IPS-20b (cell line): Measurements from ENCODE around the gene ARFIP1.
"Not testable (repeated sequence)": the region's sequence is repeated elsewhere in the genome, so short reads cannot be mapped to it uniquely, and the experiment has no call there.

Experiments
- H3K27ac ChIP-seq: one replicate; pipeline ENCODE4 v1.5.1; 2013; ENCODE audit warnings: low read length
- H3K27me3 ChIP-seq: 2 replicates; pipeline ENCODE4 v1.6.1; 2013; ENCODE audit warnings: mild to moderate bottlenecking, low read length, inconsistent platforms; ENCODE audit not compliant: insufficient read depth
- H3K36me3 ChIP-seq: 2 replicates; pipeline ENCODE4 v1.6.1; 2013; ENCODE audit warnings: low read depth, mild to moderate bottlenecking, inconsistent platforms, low read length, moderate library complexity; ENCODE audit not compliant: insufficient read depth
- H3K4me1 ChIP-seq: 2 replicates; pipeline ENCODE4 v1.6.1; 2013; ENCODE audit warnings: mild to moderate bottlenecking, control low read depth, inconsistent platforms, low read length, moderate library complexity; ENCODE audit not compliant: insufficient read depth
- H3K4me3 ChIP-seq: 2 replicates; pipeline ENCODE4 v1.5.1; 2013; ENCODE audit warnings: mild to moderate bottlenecking, low read length, inconsistent platforms
- H3K9ac ChIP-seq: 2 replicates; pipeline ENCODE4 v1.6.1; 2013; ENCODE audit warnings: low read depth, mild to moderate bottlenecking, inconsistent platforms, low read length, moderate library complexity
- H3K9me3 ChIP-seq: 2 replicates; pipeline ENCODE4 v1.6.1; 2013; ENCODE audit warnings: mild to moderate bottlenecking, low read depth, low read length, inconsistent platforms; ENCODE audit not compliant: insufficient read depth

ARFIP1 gene

DNA sequence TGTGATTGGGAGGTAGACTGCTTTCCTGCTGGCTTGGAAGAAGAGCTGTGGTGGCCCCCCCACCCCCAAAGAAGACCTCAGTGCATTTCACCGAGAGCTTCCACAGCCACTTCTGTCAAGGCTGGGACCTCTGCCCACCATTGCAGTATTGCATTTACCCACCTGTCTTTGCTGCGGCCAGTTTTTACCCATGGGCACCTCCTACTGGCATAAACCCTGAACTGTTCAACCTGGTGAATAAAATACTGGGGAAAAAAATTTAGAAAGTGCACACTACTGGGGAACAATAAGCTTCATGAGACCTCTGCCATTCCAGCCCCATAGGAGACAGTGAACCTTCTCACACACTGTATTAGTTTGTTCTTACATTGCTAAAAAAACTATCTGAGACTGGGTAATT is 40.3 kb downstream of the ARFIP1 start:
- Histone ChIP-seq H3K27ac (no peak overlapping the region), H3K27me3 (no peaks in the 10 kb centered on the region), H3K4me3 (no peak overlapping the region), H3K9me3 (no peaks in the 10 kb centered on the region), H3K4me1 (no peaks in the 10 kb centered on the region), H3K36me3 (0 out of 2 replicates have a peak, but pooled peaks cover 3% of the 10 kb centered on the region), H3K9ac (no peak overlapping the region)

- Histone ChIP-seq H3K4me1 (no peaks in the 10 kb centered on the region), H3K4me3 (no peak overlapping the region), H3K27ac (no peak overlapping the region), H3K36me3 (0 out of 2 replicates have a peak, but pooled peaks cover 3% of the 10 kb centered on the region), H3K9ac (no peak overlapping the region), H3K9me3 (no peaks in the 10 kb centered on the region), H3K27me3 (no peaks in the 10 kb centered on the region)
Observed at GRCh38 chr4:152822323-152822722, 42.6 kb downstream of the ARFIP1 start.

- H3K9ac ChIP-seq = no peak overlapping the region
- no peaks in the 10 kb centered on the region for H3K27me3 ChIP-seq
- no peak overlapping the region for H3K4me3 ChIP-seq
- H3K36me3 ChIP-seq = 0 out of 2 replicates have a peak, but pooled peaks cover 3% of the 10 kb centered on the region
- no peaks in the 10 kb centered on the region; the same call in 1 of the 2 replicates for H3K9me3 ChIP-seq
- no peak overlapping the region for H3K27ac ChIP-seq
- H3K4me1 ChIP-seq = no peaks in the 10 kb centered on the region
Observed at GRCh38 chr4:152824561-152824960, 44.8 kb downstream of the ARFIP1 start.

- Histone ChIP-seq H3K4me1 (no peaks in the 10 kb centered on the region), H3K9ac (no peak overlapping the region), H3K4me3 (no peak overlapping the region), H3K27ac (no peak overlapping the region), H3K9me3 (no peaks in the 10 kb centered on the region; the same call in 1 of the 2 replicates), H3K36me3 (no peaks in the 10 kb centered on the region), H3K27me3 (no peaks in the 10 kb centered on the region)
Observed at GRCh38 chr4:152825336-152825735, 45.6 kb downstream of the ARFIP1 start.

- Histone ChIP-seq H3K36me3 (peaks cover 4% of the 10 kb centered on the region; the same call in 1 of the 2 replicates), H3K9me3 (no peaks in the 10 kb centered on the region; the same call in 1 of the 2 replicates), H3K9ac (no peak overlapping the region), H3K27me3 (no peaks in the 10 kb centered on the region), H3K4me1 (no peaks in the 10 kb centered on the region), H3K27ac (no peak overlapping the region), H3K4me3 (no peak overlapping the region)
Observed at GRCh38 chr4:152828122-152828521, 48.4 kb downstream of the ARFIP1 start.

- H3K4me3 ChIP-seq = no peak overlapping the region
- no peak overlapping the region for H3K9ac ChIP-seq
- H3K27ac ChIP-seq = no peak overlapping the region
- no peaks in the 10 kb centered on the region; the same call in 1 of the 2 replicates for H3K9me3 ChIP-seq
- peaks cover 11% of the 10 kb centered on the region; the same call in 1 of the 2 replicates for H3K36me3 ChIP-seq
- no peaks in the 10 kb centered on the region for H3K27me3 ChIP-seq
- peaks cover 6% of the 10 kb centered on the region; the same call in 1 of the 2 replicates for H3K4me1 ChIP-seq
Observed at GRCh38 chr4:152831416-152831815, 51.7 kb downstream of the ARFIP1 start.

DNA sequence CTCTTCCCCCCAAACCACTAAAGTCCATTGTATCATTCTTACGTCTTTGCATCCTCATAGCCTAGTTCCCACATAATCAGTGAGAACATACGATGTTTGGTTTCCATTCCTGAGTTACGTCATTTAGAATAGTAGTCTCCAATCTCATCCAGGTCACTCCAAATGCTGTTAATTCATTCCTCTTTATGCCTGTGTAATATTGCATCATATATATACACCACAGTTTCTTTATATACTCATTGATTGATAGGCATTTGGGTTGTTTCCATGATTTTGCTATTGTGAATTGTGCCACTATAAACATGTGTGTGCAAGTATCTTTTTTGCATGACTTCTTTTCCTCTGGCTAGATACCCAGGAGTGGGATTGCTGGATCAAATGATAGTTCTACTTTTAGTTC is 57.2 kb downstream of the ARFIP1 start:
- peaks cover 6% of the 10 kb centered on the region; the same call in 1 of the 2 replicates for H3K4me1 ChIP-seq
- peaks cover 19% of the 10 kb centered on the region; the same call in 1 of the 2 replicates for H3K36me3 ChIP-seq
- H3K27me3 ChIP-seq = no peaks in the 10 kb centered on the region
- peaks cover 9% of the 10 kb centered on the region; the same call in 1 of the 2 replicates for H3K9me3 ChIP-seq
- H3K27ac ChIP-seq = no peak overlapping the region
- H3K9ac ChIP-seq = no peak overlapping the region
- H3K4me3 ChIP-seq = no peak overlapping the region

DNA sequence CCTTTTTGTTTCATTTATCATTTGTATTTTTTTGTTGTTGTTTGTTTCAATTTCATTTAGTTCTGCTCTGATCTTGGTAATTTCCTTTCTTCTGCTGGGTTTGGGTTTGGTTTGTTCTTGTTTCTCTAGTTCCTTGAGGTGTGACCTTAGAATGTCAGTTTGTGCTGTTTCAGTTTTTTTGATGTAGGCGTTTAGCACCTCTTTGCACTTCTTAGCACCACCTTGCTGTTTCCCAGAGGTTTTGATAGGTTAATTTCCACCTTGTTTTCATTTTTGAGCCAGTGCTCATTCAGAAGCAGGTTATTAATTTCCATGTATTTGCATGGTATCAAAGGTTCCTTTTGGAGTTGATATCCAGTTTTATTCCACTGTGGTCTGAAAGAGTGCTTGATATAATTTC is 60.0 kb downstream of the ARFIP1 start:
- H3K9me3 ChIP-seq = peaks cover 12% of the 10 kb centered on the region; the same call in 1 of the 2 replicates
- H3K36me3 ChIP-seq, H3K9ac ChIP-seq, H3K4me3 ChIP-seq, H3K4me1 ChIP-seq, H3K27ac ChIP-seq, H3K27me3 ChIP-seq: not testable (repeated sequence)

GRCh38 chr4:152843481-152844090 is 63.8 kb downstream of the ARFIP1 start:
- Histone ChIP-seq H3K27me3 (no peaks in the 10 kb centered on the region), H3K9me3 (peaks cover 12% of the 10 kb centered on the region; the same call in 1 of the 2 replicates), H3K27ac (no peak overlapping the region), H3K4me1 (peaks cover 6% of the 10 kb centered on the region; the same call in 1 of the 2 replicates), H3K4me3 (no peak overlapping the region), H3K9ac (no peak overlapping the region; the same call in 1 of the 2 replicates), H3K36me3 (0 out of 2 replicates have a peak, but pooled peaks cover 7% of the 10 kb centered on the region)

DNA sequence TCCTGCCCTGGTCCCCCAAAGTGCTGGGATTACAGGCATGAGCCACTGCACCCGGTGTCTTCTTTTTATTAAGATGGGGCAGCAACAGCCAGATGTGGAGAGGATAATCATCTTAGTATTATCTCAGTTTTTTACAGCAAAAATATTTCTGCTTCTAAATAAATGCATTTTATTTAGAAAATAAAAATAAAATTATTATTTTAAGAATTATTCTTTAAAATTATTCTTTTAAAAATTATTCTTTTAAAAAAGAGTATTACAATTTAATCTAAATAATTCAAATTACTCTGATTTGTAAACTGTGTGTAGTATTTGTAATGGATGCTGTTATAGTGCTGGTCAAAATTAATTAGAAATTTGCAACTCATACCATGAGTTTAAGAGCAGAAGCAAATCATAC is 67.6 kb downstream of the ARFIP1 start:
- Histone ChIP-seq H3K4me3 (no peak overlapping the region), H3K27ac (no peak overlapping the region), H3K27me3 (no peaks in the 10 kb centered on the region), H3K4me1 (peaks cover 30% of the 10 kb centered on the region), H3K36me3 (no peaks in the 10 kb centered on the region), H3K9me3 (no peaks in the 10 kb centered on the region; the same call in 1 of the 2 replicates), H3K9ac (no peak overlapping the region)

DNA sequence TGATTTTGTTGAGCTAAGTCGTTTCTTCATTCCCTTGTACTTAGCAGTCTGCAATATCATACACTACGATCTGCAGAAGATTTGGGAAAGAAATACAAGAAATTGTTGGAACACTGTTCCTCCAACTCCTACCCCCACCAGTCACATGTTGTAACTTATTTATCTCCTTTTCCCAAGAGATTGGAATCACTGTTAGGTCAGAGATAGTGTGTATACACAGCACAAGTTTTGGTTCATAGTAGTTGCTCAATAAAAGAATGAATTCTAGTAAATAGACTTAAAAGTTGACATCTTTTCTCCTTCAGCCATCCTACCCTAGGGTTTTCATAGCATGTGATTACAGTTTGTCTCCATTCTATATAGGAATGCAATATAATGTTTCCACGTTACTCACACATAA is 68.8 kb downstream of the ARFIP1 start:
- Histone ChIP-seq H3K9me3 (peaks cover 10% of the 10 kb centered on the region), H3K27ac (no peak overlapping the region), H3K4me1 (peaks cover 30% of the 10 kb centered on the region), H3K27me3 (no peaks in the 10 kb centered on the region), H3K4me3 (no peak overlapping the region), H3K9ac (no peak overlapping the region), H3K36me3 (peaks cover 9% of the 10 kb centered on the region)

DNA sequence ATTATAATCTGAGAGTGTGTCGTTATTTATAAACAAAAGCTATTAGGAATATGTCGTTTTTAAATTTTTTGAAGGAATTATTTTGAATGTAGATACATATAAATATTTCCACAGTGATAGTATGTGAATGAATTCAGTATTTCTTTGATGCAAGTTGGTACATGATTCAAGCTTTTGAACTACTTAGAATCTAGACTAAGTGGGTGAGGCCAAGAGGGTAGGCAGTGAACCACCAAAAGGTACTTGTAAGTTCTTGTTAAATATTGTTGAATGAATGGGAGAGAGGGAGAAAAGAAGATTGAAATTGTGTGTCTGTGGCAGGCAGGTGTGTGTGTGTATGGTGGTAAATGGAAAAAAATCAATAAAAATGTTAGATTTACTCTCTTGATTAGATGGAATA is 69.6 kb downstream of the ARFIP1 start:
- H3K4me1 ChIP-seq = peaks cover 30% of the 10 kb centered on the region
- no peak overlapping the region for H3K4me3 ChIP-seq
- peaks cover 12% of the 10 kb centered on the region for H3K9me3 ChIP-seq
- H3K27ac ChIP-seq = peak overlapping the region; percentile 16
- H3K27me3 ChIP-seq = no peaks in the 10 kb centered on the region
- H3K36me3 ChIP-seq = peaks cover 9% of the 10 kb centered on the region
- H3K9ac ChIP-seq = peak overlapping the region; percentile 64; the same call in 1 of the 2 replicates
